HK-2 (cell line): ENCODE data around the gene BBS1.
"Not testable (repeated sequence)": the region's sequence is repeated elsewhere in the genome, so short reads cannot be mapped to it uniquely, and the experiment has no call there.

ENCODE experiments used
- DNase-seq: peaks from one replicate; pipeline ENCODE4 v3.0.0-alpha.2; 2018; ENCODE audit not compliant: unreplicated experiment

BBS1 gene

DNA sequence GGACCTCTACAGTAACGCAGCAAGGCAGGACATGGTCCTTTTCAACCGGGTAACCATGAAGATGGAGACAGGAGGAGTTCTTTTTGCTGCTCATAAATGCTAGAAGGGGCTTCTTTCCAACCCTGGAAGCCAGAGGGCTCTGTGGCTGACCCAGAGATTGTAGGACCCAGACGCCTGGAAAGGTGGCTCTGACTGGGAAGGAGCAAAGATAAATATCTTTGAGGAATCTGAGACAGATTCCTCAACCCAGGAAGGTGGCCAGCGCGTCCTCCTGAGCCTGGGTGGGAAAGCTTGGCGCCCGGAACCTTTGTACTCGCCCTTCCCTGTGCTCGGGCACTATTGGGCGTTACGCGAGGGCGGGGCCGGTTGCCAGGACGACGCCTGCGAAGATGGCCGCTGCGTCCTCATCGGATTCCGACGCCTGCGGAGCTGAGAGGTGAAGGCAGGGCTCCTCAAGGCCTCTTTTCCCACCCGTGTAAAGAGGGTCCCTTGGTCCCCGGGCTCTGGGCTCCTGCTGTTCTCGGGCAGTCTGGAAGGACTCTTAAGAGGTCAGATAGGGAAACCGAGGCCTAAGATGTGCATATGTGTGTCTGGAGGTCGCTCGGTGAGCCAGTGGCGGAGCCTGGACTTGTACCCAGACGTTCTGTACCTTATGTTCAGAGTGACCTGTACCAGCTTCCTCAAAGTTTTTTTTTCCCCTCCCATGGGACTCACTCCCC, at the start of gene BBS1:
BBS1 (plus strand) TSS at position 365 of the 719 bp plus-strand sequence; CDS start at position 390, 25 bp downstream.
- DNase-seq: peak; percentile 79

GRCh38 chr11:66462010-66462409, 48.4 kb upstream of the BBS1 start:
- no peak for DNase-seq

DNA sequence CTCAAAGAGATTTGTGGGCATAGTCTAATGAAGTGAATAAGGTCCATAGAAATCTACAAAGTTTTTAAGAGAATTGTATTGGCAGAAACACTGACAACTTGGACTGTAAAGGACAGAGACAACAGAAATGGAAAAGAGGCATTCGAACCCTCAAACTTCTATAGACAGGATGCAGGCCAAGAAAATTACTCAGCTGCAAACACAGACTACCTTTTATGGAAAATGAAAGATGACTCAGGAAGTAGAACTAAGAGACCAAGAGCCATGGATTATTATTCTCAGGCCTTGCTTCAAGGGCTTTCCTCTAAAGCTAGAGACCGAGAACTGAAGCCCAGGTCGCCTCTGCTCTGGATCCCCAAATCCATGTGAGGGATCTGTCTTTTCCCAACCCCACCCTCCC, 47.5 kb upstream of the BBS1 start:
- no peak for DNase-seq

- DNase-seq: not testable (repeated sequence)
Observed at GRCh38 chr11:66464116-66464515, 46.3 kb upstream of the BBS1 start.

DNA sequence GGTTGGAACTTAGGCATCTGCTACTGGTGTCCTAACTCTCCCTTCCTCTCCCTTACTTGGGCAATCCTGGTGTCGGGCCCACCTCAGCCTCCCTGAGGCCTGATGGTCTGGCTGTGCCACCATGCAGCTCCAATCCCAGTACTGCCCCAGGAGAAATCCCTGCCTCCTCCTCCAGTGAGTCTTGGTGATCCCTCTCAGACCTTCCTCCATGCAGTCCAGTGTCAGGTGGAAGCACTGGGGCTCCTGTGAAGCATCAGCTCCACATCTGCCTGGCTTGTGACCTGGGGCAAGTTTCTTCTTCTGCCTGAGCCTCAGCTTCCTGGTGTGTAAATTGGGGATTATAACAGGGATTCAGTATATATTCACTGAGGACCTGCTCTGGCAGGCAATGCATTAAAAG, 45.5 kb upstream of the BBS1 start:
- no peak for DNase-seq

GRCh38 chr11:66465373-66466224, 44.8 kb upstream of the BBS1 start:
- DNase-seq: no peak

DNA sequence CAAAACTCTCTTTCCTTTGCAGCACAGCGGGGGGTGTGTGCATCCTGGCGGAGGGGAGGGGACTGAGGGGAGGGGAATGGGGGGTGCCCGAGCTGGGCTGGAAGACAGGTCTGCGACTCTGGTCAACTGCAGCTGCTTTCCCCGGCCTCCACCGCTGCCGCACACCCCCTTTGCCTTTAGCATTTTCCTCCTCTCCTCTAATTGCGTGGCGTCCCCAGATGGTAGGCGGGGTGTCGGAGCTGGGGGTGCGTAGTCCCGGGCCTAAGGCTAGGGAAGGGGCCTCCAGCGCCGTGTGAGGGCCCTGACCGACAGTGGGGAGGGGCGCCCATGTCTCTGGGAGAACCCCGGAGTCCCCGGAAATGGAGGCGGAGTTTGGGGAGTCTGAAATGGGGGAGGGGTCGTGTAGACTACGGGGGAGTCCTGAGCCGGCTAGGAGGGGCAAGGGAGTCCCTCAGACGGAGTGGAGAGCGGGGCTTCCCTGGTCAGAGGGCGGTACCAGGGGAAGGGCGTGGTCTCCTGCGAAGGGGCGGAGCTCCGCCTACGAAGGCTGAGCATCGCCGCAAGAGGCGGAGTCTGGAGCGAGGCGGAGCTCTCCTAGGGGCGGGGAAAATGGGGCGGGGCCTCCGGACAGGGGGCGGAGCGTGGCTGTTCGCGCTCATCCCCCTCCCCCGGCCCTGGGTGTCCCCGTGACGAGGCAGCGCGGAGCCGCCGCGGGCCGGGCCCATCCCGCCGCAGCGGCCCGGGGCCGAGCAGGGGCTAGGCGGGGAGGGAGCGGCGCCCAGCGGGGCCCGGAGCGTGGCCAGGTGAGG, 44.0 kb upstream of the BBS1 start, which contains the start of gene PELI3:
PELI3 (plus strand) TSS at position 681 of the 809 bp plus-strand sequence. CDS start 1,224 bp downstream, outside the sequence.
- peak; percentile 86 for DNase-seq

GRCh38 chr11:66467034-66467659, 43.3 kb upstream of the BBS1 start:
- DNase-seq: peak; percentile 22

- no peak for DNase-seq
Observed at GRCh38 chr11:66467756-66468155, 42.7 kb upstream of the BBS1 start.

GRCh38 chr11:66468691-66469090, 41.7 kb upstream of the BBS1 start:
- DNase-seq: no peak

- no peak for DNase-seq
Observed at GRCh38 chr11:66469441-66469840, 41.0 kb upstream of the BBS1 start.

GRCh38 chr11:66470015-66470414, 40.4 kb upstream of the BBS1 start:
- DNase-seq: no peak

GRCh38 chr11:66471142-66471541, 39.3 kb upstream of the BBS1 start:
- DNase-seq: no peak

GRCh38 chr11:66472054-66472453, 38.4 kb upstream of the BBS1 start:
- DNase-seq: no peak

GRCh38 chr11:66473167-66473566, 37.3 kb upstream of the BBS1 start:
- no peak for DNase-seq

GRCh38 chr11:66473608-66474515, 36.6 kb upstream of the BBS1 start:
- no peak for DNase-seq

GRCh38 chr11:66475349-66476172, 34.9 kb upstream of the BBS1 start:
- DNase-seq: no peak

GRCh38 chr11:66476173-66476840, 34.1 kb upstream of the BBS1 start:
- DNase-seq: no peak

GRCh38 chr11:66476841-66477251, 33.6 kb upstream of the BBS1 start:
- no peak for DNase-seq
